Fibroblast of peridontal ligament (primary cell): ENCODE results near the gene PTPRD.

Experiments used
- DNase-seq: peaks from one replicate; pipeline ENCODE4 v3.0.0-alpha.2; 2010; ENCODE audit errors: extremely low read depth

PTPRD gene

DNA sequence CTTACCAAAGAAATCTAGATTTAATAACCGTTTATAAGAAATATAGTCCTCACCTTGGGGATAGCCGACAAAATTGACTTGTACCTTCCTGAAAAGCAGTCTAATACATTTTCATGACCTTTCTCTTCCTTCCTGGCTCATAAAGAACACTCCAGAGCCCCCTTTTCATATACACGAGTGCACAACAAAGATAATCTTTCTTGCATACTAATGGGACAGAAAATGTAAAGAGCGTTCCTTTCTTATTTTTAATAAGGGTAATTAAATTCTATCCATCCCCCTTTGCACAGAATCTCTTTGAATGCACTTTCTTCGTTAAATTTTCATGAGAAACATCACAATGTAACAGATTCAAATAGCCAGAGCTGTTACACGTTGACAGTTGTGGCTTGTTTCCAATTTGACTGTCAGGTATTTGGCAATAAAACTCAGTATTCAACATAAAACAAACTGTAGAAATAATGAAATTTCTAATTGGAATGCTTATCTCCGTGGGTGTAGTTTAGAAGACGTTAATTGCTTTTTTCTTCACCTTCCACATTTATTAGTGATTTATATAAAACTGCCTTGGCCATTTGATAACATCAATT is 2080.9 kb downstream of the PTPRD start:
- no peak for DNase-seq

DNA sequence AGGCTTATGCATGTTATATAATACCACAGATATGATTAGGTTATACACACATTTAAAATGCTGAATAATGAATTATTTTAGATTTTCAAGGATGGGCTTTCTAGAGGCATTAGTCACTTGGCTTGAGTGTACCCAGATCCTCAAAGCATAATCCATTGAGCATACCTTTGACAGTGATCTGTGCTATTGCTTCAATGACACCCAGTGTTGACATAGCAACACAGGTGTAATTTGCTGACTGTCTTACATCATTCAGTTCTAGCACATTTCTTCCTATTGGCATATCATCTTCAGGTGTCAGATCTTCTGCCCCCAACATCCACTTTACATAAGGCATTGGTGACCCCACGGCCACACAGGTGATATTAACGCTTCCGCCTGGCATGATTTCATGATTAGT is 2091.7 kb downstream of the PTPRD start:
- DNase-seq: no peak

DNA sequence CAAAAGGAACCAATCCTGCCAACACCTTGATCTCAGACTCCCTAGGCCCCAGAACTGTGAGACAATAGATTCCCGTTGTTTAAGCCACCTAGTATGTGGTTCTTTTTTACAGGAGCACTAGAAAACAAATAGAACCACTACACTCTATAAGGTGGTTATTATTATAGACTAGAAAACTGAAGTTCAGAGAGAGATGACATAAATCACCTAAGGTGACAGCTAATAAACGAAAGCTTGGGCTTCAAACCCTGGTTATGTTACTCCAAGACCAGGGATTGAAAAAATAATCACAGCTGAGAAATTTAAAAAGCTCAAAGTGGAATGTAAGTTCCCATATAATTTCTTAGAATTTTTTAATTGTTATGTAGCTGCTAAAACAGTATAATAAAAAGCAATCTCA is 2097.1 kb downstream of the PTPRD start:
- DNase-seq: no peak

DNA sequence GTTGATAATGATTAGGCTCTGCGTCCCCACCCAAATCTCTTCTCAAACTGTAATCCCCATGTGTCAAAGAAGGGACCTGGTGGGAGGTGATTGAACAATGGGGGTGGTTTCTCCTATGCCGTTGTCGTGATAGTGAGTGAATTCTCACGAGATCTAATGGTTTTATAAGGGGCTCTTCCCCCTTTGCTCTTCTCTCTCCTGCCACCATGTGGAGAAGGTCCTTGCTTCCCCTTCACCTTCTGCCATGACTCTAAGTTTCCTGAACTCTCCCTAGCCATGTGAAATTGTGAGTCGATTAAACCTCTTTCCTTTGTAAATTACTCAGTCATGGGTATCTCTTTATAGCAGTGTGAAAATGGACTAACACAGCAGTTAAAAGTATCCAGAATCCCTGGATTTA is 2098.0 kb downstream of the PTPRD start:
- no peak for DNase-seq

DNA sequence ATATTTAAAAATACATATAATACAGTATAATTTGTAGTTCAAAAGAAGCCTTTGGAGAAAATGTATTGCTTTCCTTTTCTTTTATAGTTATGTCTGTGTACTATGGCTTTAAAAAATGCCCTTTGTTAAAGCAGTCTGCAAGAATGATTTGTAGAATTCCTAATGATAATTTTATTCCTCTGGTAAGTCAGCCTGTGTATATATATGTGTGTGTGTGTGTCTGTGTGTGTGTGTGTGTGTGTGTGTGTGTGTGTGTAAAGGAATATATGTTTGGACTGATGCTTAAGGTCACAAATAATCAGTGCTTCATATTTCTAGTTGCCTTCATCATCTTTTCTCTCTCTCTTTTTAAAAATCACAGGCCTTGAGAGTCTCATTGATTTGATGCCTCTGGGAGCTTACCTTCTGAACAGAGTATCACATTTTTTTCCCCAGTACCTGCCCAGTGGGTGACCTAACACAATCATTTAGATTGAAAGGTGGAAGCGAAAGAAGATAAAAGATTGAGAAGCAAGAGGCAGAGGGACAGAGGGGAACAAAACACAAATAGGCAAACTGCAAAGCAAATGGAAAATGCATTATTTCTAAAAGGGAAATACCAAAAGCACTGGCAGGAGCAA is 2104.0 kb downstream of the PTPRD start:
- no peak for DNase-seq

DNA sequence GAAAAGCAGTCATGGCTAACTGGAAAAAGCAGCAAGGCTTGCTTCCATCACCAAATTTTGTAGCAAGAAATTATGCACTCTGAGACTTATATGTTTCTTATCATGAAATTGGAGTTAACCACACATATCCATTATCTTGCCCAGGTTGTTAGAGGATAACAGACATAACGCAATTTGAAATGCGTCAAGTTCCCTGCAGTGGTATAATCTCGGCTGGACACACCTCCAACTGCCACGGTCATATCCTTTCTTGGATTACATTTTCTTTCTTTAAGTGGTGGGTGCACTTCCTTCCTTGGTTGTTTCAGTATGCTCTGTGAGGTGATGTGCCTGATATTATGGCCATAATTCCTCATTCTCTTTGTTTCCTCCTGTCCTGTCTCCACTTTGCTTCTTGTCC is 2118.2 kb downstream of the PTPRD start:
- DNase-seq: no peak

DNA sequence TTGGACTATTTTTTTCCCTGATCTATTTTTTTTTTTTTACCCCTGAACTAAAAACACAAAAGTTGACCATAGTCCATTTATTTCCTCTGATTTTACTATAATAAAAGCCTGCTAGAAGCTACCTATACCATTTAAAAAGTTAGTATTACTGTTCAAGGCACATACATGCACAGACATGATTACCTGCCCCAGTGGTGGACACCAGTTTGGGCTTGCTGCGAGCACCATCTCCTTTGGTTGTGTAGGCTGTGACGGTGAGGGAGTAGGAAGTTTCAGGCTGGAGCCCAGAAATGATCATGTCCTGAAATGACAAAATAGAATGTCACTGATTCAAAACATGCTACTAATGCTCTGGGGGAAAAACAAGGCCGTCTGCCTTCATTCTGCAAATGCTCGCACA is 2120.1 kb downstream of the PTPRD start:
- no peak for DNase-seq

DNA sequence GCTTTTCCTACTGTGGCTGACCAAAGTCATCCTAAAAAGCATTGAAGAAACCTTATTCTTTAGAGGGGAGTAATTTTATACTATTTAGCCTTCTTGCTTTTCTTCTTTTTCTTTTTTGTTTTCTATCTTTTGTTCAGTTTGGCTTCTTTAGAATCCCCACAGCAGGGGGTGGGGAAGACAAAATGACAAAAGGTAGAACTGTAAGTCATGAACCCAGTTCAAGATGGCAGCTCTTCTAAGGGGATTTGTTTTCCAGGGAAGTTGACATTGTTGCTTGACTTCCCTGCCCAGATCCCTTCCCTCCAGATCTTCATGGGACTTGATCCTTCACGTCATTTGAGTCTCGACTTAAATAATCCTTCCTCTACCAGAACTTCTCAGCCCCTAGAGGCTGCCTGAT is 2120.8 kb downstream of the PTPRD start:
- no peak for DNase-seq

DNA sequence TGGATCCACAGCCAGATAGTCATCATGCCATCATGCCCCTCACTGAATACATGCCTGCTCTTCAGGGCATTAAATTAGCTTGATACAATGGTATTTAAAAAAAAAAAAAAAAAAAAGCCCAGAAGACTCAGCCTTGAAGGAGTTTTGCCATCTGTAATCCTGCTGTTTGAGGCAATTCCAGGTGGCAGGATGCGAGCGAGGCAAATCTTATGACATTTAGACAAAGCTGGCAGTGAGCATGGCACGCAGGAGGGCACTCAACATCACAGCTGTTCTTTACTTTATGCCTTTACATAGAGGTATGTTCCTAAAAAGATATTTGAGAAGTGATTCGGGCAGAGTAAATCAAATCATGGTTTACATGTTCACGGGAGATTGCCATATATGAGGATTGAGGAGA is 2121.2 kb downstream of the PTPRD start:
- DNase-seq: no peak

DNA sequence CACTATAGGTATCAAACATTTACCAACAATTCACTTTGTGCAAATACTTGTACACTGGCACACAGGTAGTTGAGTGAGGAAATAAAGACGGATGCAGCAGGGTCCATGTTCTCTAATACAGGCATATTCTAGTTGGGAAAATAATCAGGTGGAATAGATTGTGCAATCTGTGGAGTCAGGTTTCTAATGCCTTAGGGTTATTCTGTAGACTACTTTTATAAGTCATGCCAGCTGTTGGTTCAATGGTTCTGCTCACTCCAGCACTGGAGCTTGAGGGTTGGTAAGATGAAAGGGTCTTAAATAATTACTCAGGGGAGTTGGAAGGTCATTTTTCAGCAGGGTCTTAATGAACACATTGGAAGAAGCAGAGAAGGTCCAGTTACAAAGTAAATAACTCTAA is 2123.0 kb downstream of the PTPRD start:
- peak; percentile 1 for DNase-seq

DNA sequence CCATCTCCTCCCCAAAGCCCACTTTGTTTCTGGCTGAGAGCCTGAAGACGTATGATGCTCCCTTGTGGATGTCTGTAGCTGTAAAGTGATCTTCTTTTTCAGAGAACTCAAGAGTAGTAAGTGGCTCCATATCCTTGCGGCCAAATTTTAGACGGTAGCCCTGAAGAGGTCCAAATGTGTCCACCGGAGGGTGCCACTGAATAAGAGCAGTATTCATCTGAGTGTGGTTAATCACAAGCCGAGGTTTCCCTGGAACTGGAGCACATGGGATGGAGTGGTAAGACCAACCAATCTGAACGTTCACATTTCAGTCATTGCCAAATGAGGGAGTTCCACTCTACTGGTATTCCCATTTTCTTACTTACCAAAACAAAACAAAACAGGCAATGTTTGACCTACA is 2126.7 kb downstream of the PTPRD start:
- peak; percentile 55 for DNase-seq

DNA sequence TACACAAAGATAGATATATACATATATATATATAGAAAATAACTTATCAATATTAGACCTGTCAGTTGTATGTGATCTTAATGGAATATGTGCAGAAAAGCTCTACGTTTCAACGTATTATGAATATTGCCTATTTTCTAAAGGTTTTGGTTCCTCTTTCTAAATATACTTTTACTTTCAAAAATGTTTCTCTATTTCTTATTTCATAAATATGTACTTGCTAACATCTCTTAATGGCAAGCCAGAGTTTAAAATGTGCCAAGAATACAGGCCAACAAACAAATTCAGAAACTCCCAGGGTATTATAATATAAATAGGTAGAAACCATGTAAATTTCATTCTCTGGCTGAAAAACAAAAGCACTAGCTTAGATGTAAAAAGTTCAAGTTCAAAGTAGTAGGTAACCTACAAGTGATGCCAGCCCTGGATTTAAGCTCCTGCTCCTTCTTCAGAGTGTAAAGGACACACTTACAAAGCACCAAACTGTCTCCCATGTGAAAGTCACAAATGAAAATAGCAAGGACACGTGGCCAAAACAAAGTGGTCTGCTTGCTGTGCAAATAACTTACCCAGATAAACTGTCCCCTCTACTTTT is 2128.1 kb downstream of the PTPRD start:
- no peak for DNase-seq

DNA sequence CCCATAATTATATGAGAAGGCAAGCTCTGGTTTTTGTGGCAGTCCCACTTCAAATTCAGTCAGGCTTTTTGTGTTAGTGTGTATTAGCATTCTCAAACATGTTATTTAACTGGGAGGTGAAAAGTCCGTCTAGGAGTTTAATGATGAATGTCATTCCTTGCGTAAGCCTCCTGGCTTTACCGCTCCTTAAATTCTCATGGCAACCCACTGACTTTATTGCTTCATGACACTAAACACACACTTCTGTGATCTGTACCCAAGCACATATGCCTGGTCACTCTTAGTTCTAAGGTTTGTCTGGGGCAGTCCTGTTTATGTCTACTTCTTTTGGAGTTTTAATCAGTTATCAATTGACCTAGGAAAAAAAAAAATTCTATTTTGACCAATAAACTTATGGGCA is 2135.4 kb downstream of the PTPRD start:
- no peak for DNase-seq

DNA sequence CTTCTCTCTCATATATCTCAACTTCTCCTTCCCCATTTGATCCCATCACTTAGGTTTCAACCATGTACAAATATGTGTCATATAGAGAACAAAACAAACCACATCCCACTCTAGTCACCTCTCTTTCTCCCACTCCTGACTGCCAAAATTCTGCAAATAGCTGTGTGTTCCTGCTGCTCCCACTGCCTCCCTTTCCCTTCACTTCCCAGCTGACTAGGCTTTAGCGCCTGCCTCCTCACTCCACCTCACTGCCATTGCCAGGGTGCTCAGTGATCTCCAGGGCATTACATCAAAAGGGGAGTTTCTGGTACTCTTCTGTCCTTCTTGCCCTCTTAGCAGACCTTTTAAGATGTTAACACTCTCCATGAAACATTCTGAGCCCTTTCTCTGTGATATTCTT is 2137.9 kb downstream of the PTPRD start:
- DNase-seq: no peak

DNA sequence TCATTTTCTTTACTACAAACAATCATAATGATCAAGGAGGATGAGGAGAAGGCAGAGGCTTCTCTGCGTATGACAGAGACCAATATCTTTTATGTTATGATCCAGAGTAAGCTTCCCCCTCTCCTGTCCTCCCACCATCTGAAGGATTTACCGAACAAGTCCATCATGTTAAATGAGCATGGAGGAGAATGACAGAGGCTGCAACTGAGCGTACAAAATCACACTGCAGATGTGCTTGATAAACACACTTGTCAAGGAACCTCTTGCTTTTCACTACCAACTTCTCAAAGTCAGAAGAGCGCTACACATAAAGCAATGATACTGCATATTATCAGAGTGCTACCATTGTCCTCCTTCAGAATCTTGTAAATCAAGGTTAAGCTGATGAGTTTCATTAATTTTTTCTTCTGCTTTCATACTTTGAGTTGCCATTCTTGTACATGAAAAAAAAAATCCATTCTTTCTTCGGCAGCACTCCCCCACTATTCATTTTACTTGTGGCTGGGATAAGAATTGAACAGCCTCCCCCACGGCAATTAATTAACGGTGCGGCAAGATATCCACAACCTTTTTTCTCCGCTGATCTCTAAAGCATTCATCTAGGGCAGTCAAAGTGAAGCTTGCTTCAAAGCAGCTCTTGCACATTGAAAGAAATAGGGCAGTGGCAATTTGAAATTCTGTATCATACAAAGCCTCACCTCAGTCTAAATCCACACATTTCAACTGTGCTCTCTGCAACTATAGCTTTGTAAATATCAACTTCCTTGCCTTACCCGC is 2139.4 kb downstream of the PTPRD start:
- no peak for DNase-seq

DNA sequence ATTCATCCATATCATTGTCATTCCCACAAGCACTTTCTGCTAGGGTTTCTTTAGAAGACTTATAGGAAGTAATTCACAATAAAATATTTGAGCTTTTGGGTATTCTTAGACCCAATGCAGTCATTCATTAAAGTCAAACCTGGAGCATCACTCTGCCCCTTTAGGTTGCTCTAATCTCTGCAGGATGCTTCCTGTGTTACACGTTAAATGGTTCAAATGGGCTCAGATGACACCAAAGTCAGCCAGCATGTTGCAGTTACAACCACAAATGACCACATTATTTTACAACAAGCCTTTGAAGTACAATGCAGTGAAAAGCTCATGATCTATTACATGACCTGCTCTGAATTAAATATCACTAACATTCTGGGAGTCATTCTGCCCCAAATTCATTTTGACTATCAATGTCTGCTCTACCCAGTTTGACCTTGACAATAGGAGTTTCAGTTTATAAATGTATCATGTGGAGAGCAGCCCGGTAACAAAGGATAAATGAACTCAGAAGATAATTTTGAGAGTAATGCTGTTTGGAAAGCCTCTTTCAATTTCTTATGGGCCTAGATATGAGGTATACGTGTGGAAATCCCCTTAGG is 2144.7 kb downstream of the PTPRD start:
- DNase-seq: no peak

DNA sequence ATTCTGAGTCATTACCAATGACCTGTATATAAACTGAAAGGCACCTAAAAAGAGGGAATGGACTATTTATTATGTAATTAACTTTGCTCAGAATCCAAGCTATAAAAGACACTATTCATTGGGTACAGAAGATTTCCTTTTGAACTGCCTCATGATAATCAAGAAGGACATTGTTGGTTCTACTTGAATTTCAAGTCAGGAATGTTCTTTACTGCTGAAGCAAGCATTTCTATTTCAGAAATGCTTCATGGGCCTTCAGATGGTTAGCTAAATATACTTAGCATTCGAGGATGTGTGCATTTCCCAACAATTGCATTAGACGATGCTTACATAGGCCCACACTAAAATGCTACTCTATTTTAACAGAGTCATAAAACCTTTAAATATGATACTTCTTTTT is 2155.0 kb downstream of the PTPRD start:
- no peak for DNase-seq

DNA sequence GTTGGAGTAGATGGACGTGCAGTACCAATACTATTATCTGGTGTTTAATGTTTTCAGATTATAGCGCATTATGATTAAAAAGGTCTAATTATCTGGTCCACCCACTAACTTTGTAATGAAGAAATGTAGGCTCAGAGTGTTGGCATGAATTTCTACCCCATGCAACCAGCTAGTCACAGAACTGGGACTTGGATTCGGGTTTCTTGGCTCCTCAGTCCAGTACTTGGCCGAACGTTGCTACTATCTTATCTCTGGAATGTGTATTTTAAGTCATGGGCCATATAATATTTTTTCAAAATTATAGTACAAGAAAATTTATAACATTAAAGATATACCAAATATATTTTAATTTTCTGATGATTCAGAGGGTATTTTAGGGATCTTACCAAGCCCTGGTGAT is 2155.7 kb downstream of the PTPRD start:
- DNase-seq: no peak

DNA sequence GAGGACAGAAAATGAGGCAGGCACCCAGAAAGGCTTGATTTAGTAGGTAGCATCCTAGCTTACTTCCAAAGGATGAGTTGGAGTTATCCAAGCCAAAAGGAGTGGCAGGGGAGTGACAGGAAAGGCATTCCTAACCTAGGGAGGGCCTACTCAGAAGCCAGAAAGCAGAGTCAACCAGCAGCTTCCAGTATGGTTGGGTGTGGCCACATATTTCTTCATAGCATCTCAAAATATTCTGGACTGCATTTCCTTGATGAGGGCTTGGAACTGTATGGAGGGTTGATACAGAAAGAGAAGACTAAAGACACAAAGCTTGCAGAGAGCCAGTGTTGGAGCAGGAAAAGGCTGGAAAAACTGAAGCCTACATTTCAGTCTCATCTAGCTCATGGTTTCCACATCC is 2156.5 kb downstream of the PTPRD start:
- DNase-seq: peak; percentile 5

DNA sequence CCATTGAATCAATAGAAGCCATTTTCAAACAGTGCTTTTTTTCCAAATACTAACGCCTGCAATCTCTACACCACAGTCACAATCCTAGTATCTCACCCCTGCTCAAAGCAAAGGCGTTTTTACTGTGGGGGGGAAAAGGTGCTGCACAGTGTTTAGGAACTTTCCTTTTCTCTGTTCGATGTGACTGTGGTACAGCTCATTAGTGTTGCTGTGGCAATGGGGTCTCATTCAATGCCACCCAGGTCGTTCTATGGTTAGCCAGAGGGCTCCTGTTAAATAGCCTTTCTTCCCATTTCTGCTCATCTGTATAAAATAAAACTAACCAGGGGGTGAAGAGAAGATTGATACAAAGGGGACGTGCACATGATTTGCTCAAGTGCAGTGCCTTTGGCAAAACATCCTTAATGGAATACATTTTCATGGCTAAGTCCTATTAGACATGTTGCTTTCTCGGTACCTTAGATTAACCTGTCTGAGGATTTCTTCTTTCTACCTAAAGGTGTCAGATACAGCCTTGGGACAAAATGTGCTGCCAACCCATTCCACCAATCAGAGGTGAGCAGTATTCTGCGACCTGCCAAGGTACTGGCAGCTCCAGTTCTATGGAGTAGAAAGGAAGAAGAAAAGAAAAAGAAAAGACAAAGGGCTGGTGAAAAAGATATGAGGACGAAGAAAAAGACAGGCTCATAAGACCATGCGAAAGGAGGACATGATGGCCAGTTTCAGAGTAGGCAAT is 2161.8 kb downstream of the PTPRD start:
- no peak for DNase-seq

DNA sequence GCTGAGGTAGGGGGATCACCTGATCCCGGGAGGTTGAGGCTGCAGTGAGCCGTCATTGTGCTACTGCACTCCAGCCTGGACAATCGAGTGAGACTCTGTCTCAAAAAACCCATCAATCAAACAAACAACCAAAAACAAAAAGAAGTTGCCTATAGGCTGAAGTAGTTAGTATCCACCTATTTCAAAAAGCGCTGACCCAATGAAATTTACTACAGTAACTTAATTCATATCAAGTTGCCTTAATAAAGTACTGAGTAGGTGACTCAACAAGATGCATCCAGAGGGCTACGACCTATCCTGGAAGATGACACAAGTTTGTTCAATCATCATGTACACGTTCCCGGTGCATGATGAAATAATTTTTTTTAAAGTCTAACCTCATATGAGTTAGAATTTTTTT is 2164.6 kb downstream of the PTPRD start:
- DNase-seq: no peak

DNA sequence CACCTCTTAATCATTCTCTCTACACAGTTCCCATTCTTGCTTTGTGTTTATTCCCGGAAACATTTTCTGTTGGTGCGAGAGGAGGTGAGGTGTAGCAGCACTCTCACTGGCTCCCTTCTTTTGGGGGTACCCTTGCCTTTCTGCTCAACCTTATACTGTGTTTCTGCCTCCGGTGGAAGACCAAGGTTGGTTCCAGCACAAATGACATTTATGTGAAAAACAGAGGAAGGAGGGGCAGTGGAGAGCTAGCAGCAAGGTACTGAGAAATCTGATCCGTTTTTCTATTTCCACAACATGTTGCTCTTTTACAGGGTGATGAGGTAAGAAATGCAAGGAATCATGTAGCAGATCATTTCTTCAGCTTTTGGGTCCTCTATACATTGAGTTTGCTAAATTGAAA is 2165.2 kb downstream of the PTPRD start:
- no peak for DNase-seq
